Nephron progenitor cell (in vitro differentiated cells): ENCODE data around the gene NPFFR1.

ENCODE experiments used
- DNase-seq: peaks from one replicate; pipeline ENCODE4 v3.0.0; 2021
- H3K27ac Mint-ChIP-seq: 2 replicates; pipeline ENCODE4 v1.8.0; 2021; ENCODE audit warnings: mild to moderate bottlenecking, moderate library complexity, mixed read lengths
- H3K27me3 Mint-ChIP-seq: 2 replicates; pipeline ENCODE4 v1.8.0; 2021; ENCODE audit warnings: mild to moderate bottlenecking, low read depth, mixed read lengths; ENCODE audit not compliant: poor library complexity
- H3K36me3 Mint-ChIP-seq: 2 replicates; pipeline ENCODE4 v1.8.0; 2021; ENCODE audit warnings: low read depth, mixed read lengths
- H3K4me1 Mint-ChIP-seq: 2 replicates; pipeline ENCODE4 v1.8.0; 2021; ENCODE audit warnings: mixed read lengths
- H3K4me3 Mint-ChIP-seq: 2 replicates; pipeline ENCODE4 v1.8.0; 2021; ENCODE audit warnings: mild to moderate bottlenecking, moderate library complexity, mixed read lengths
- H3K9me3 Mint-ChIP-seq: 2 replicates; pipeline ENCODE4 v1.8.0; 2021; ENCODE audit warnings: mild to moderate bottlenecking, moderate library complexity, mixed read lengths
- TF ChIP-seq, protein P1 (sequence below): fragments of 200-600 bp; sonication (generic); IDR thresholded peaks from 2 replicates; pipeline ENCODE4 v1.5.0; 2021; ENCODE audit warnings: antibody characterized with exemption

Gene NPFFR1

DNA sequence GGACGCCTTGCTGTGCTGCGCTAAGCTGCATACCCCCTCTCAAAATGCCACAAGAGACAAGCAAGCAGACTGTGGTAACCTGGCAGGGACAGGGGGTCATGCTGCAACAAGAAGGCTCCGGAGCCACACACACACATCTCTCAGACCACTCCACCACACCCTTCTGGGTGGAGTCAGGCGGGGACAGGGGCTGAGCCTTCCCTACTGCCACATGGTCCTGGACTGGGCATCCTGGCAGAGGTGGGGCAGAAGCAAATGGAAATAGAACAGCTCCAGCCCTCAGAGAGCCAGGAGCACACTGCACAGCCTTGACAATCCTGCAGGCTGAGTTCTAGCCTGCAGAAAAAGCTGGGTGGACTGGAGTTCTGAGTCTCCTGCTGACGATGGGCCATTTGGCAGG lies 28.4 kb upstream of the NPFFR1 start:
- Mint-ChIP-seq H3K4me1 (peaks cover 5% of the 10 kb centered on the region), H3K27me3 (no peaks in the 10 kb centered on the region), H3K27ac (peak overlapping the region; percentile 48), H3K4me3 (no peak overlapping the region), H3K9me3 (no peaks in the 10 kb centered on the region), H3K36me3 (peaks cover 9% of the 10 kb centered on the region)
- DNase-seq, result no peak
- TF ChIP-seq, protein P1, sequence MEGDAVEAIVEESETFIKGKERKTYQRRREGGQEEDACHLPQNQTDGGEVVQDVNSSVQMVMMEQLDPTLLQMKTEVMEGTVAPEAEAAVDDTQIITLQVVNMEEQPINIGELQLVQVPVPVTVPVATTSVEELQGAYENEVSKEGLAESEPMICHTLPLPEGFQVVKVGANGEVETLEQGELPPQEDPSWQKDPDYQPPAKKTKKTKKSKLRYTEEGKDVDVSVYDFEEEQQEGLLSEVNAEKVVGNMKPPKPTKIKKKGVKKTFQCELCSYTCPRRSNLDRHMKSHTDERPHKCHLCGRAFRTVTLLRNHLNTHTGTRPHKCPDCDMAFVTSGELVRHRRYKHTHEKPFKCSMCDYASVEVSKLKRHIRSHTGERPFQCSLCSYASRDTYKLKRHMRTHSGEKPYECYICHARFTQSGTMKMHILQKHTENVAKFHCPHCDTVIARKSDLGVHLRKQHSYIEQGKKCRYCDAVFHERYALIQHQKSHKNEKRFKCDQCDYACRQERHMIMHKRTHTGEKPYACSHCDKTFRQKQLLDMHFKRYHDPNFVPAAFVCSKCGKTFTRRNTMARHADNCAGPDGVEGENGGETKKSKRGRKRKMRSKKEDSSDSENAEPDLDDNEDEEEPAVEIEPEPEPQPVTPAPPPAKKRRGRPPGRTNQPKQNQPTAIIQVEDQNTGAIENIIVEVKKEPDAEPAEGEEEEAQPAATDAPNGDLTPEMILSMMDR, result no peak

DNA sequence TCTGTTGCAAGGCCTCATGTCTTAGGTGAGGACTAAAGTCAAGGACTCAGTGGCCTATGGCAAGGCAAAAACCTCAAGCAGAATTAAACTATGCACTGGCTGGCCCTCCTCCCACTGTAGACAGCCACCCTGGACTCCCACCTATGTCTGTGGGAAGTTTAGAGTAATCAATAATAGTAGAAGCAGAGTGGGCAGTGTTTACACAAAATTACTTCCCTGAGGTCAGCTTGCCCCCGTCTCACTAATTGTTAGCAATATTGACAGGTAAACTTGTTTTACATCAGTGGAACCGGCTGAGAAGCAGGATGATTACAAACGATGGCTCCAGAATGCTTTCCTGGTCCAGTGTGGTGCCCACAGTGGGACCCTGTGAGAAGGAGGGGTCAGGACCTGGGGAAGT lies 27.9 kb upstream of the NPFFR1 start:
- H3K36me3 Mint-ChIP-seq, result peaks cover 9% of the 10 kb centered on the region
- H3K4me1 Mint-ChIP-seq, result peaks cover 5% of the 10 kb centered on the region
- no peak for DNase-seq
- H3K4me3 Mint-ChIP-seq, result no peak overlapping the region
- TF ChIP-seq, protein P1, result no peak
- no peaks in the 10 kb centered on the region for H3K9me3 Mint-ChIP-seq
- peak overlapping the region; percentile 48 for H3K27ac Mint-ChIP-seq
- no peaks in the 10 kb centered on the region for H3K27me3 Mint-ChIP-seq

DNA sequence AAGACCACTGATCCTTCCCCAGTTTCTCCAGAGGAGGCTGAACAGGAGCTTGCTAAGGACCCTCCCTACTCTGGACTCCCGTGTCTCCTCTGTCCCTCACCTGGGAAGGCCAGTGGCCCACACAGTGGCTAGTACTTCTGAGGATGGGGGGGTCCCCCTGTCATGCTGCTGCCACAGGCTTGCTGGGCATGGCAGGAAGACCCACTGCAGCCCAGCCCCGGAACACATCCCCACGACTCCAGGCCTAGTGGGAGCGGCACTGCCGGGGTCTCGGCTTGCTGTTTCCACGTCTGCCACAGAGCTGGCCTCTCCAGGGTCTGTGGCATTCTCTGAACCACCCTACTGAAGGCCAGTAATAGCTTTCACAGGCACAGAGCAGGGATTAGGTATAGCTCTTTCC lies 25.9 kb upstream of the NPFFR1 start:
- Mint-ChIP-seq H3K27ac (no peak overlapping the region), H3K4me3 (no peak overlapping the region), H3K36me3 (peaks cover 12% of the 10 kb centered on the region), H3K9me3 (no peaks in the 10 kb centered on the region), H3K4me1 (no peaks in the 10 kb centered on the region), H3K27me3 (no peaks in the 10 kb centered on the region)
- TF ChIP-seq, protein P1, result no peak
- DNase-seq, result no peak

DNA sequence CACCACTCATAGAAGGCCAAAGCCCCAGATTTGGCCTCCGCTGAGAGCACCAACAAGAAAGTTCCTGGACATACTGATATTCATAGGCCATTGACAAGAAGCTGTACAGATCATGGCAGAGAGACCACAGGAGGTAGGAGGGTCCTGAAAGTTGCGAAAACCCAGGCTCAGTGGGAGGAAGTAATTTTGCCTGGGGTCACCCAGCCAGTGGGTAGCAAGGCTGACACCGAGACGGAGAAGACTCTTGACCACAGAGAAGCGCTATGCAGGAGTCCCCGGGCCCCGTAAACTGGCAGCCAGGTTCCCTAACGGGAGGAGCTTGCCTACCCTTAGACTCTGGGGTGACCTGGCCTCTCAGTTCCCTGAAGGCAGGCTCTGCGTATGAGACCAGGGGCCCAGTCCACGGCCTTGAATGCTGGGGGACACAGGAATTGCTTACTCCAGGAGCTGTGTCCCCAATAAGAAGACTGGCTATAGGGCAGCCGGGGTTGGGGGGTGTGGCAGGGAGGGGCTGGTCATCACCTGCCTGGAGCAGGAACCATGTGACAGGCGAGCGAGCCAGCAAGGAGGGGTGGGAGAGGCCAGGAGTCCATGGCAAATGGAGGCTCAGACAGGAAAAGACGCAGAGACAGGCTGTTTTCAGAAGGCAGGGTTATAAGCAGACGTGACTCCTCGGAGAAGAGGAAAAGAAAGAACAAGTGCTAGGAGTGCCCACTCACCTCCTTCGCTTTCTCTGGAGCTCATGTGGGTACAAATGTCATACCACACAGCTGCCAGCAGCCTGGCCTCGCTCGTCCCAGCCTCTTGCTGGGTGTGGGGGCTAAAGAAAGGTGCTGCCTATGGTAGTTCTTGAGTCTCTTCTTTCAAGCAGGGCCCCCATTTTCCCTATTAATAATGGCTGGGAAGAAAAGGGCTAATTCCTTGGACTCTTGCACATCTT lies 24.6 kb upstream of the NPFFR1 start:
- no peak for DNase-seq
- no peaks in the 10 kb centered on the region for H3K4me1 Mint-ChIP-seq

DNA sequence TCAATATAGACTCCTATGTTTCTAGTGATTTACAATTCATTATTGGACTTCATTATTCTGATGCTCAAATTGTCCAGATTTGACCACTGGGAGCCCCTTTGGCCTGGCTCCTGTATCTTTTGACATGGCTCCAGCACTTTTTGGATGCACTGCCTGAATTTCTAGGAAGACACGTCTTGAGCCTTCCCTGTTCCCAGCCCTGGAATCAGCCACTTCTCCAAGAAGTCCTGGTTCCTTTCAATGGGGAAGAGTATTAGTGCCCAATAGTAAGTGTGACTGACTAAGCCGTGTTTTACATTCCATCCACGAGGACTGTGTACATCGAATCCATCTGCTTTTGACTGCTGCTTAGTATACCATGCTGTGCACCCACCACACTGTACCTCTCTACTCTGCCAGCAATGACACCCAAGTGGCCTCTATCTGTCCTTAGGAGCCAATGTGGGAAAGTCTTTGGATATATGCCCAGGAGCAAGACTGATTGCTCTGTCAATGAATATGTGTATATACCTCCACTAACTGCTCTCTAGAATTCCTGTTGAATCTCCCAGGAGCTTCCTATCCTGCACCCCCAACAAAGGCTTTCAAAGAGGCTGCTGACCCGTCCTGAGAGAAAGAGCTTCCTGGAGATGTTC lies 23.2 kb upstream of the NPFFR1 start:
- Mint-ChIP-seq H3K27me3 (no peaks in the 10 kb centered on the region), H3K4me1 (no peaks in the 10 kb centered on the region), H3K4me3 (no peak overlapping the region), H3K27ac (peak overlapping the region; percentile 52), H3K9me3 (no peaks in the 10 kb centered on the region), H3K36me3 (peaks cover 15% of the 10 kb centered on the region)
- DNase-seq, result no peak
- TF ChIP-seq, protein P1, result no peak

More for the DNA sequence above, 24.6 kb upstream of the NPFFR1 start:
- no peaks in the 10 kb centered on the region for H3K27me3 Mint-ChIP-seq
- no peaks in the 10 kb centered on the region for H3K9me3 Mint-ChIP-seq
- H3K4me3 Mint-ChIP-seq, result no peak overlapping the region
- H3K36me3 Mint-ChIP-seq, result peaks cover 10% of the 10 kb centered on the region
- peak overlapping the region; percentile 24 for H3K27ac Mint-ChIP-seq
- TF ChIP-seq, protein P1, result no peak
